HG03064 (cell line): ENCODE measurements around the gene VSIG10L2.

Experiments
- ATAC-seq: cut with Tn5 transposase; IDR thresholded peaks from one replicate; pipeline ENCODE4 v1.9.1; 2021; ENCODE audit warnings: low read depth; ENCODE audit not compliant: unreplicated experiment

VSIG10L2 gene

GRCh38 chr11:125945011-125945796, 640 bp upstream of the VSIG10L2 start:
- no peak for ATAC-seq

- ATAC-seq: no peak
Observed at GRCh38 chr11:125946712-125947418, 1.0 kb downstream of the VSIG10L2 start.

- no peak for ATAC-seq
Observed at GRCh38 chr11:125947419-125948277, 1.8 kb downstream of the VSIG10L2 start.

- ATAC-seq: no peak
Observed at GRCh38 chr11:125948278-125949051, 2.6 kb downstream of the VSIG10L2 start.

- ATAC-seq: no peak
Observed at GRCh38 chr11:125949271-125950177, 3.7 kb downstream of the VSIG10L2 start.

- ATAC-seq: no peak
Observed at GRCh38 chr11:125950178-125950490, 4.3 kb downstream of the VSIG10L2 start.

- no peak for ATAC-seq
Observed at GRCh38 chr11:125950696-125951651, 5.1 kb downstream of the VSIG10L2 start.

GRCh38 chr11:125951731-125952130, 5.9 kb downstream of the VSIG10L2 start:
- ATAC-seq: no peak

- no peak for ATAC-seq
Observed at GRCh38 chr11:125952559-125952958, 6.7 kb downstream of the VSIG10L2 start.

GRCh38 chr11:125952973-125953372, 7.1 kb downstream of the VSIG10L2 start:
- no peak for ATAC-seq

- ATAC-seq: no peak
Observed at GRCh38 chr11:125953401-125953935, 7.6 kb downstream of the VSIG10L2 start.

GRCh38 chr11:125954123-125954944, 8.5 kb downstream of the VSIG10L2 start:
- ATAC-seq: no peak

- no peak for ATAC-seq
Observed at GRCh38 chr11:125954945-125955640, 9.2 kb downstream of the VSIG10L2 start.

GRCh38 chr11:125955856-125956255, 10.0 kb downstream of the VSIG10L2 start:
- ATAC-seq: no peak

- no peak for ATAC-seq
Observed at GRCh38 chr11:125956391-125957134, 10.7 kb downstream of the VSIG10L2 start.
